ENCODE measurements around the gene MARF1. TPM values are rescaled to one million over a fixed set of nuclear protein-coding genes. Genes with fewer than 3 reads are reported as not detected.
"Not testable (repeated sequence)": the region's sequence is repeated elsewhere in the genome, so short reads cannot be mapped to it uniquely, and the experiment has no call there.

MARF1 gene
- total RNA-seq, 2 donors from 2014 or later = 53.0 to 71.6 TPM

- H3K36me3 ChIP-seq = peaks cover 30% of the 10 kb centered on the region
- no peak overlapping the region for H3K27ac ChIP-seq
- TF ChIP-seq, protein P1, sequence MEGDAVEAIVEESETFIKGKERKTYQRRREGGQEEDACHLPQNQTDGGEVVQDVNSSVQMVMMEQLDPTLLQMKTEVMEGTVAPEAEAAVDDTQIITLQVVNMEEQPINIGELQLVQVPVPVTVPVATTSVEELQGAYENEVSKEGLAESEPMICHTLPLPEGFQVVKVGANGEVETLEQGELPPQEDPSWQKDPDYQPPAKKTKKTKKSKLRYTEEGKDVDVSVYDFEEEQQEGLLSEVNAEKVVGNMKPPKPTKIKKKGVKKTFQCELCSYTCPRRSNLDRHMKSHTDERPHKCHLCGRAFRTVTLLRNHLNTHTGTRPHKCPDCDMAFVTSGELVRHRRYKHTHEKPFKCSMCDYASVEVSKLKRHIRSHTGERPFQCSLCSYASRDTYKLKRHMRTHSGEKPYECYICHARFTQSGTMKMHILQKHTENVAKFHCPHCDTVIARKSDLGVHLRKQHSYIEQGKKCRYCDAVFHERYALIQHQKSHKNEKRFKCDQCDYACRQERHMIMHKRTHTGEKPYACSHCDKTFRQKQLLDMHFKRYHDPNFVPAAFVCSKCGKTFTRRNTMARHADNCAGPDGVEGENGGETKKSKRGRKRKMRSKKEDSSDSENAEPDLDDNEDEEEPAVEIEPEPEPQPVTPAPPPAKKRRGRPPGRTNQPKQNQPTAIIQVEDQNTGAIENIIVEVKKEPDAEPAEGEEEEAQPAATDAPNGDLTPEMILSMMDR (IDR thresholded peaks at IDR 0.05) = no peak
Observed at GRCh38 chr16:15610369-15610871, 32.5 kb downstream of the MARF1 start.

DNA sequence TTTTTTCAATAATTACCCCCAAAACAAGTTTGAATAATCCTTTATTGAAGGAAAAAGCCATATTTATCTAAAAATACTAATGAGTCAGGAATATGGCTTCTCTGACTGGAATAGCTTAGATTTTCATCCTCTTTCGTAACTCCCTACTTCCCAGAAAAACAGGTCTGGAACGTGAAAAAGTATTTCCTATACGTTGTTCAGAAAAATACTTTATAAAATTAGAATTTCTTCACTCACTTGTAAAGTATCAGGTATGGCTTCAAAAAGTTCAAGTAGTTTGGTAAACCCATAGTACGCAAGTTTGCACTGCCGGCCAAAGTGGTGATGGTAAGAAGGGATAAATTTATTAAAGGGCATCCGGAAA is 33.7 kb downstream of the MARF1 start:
- Histone ChIP-seq H3K27ac (no peak overlapping the region), H3K36me3 (peaks cover 30% of the 10 kb centered on the region), H3K9me3 (no peaks in the 10 kb centered on the region), H3K9ac (ENCODE audit: low read depth in 2 of 2, low read length in 2 of 2) (no peak overlapping the region), H3K27me3 (no peaks in the 10 kb centered on the region), H3K4me3 (no peak overlapping the region), H3K4me1 (no peaks in the 10 kb centered on the region)
- TF ChIP-seq, protein P1 (IDR thresholded peaks at IDR 0.05) = no peak
- DNase-seq = no peak
- intact Hi-C loops (cut with DNase I) = no loop called here

More at GRCh38 chr16:15610369-15610871, 32.5 kb downstream of the MARF1 start:
- Histone ChIP-seq H3K9me3 (no peaks in the 10 kb centered on the region), H3K4me1 (no peaks in the 10 kb centered on the region), H3K27me3 (no peaks in the 10 kb centered on the region), H3K9ac (ENCODE audit: low read depth in 2 of 2, low read length in 2 of 2) (no peak overlapping the region), H3K4me3 (no peak overlapping the region)
- intact Hi-C loops (cut with DNase I) = no loop called here
- DNase-seq = no peak

- TF ChIP-seq, protein P1 (IDR thresholded peaks at IDR 0.05) = no peak
- Histone ChIP-seq H3K9ac (ENCODE audit: low read depth in 2 of 2, low read length in 2 of 2) (no peak overlapping the region), H3K27ac (no peak overlapping the region), H3K9me3 (no peaks in the 10 kb centered on the region), H3K27me3 (no peaks in the 10 kb centered on the region), H3K4me3 (no peak overlapping the region), H3K36me3 (peaks cover 32% of the 10 kb centered on the region), H3K4me1 (no peaks in the 10 kb centered on the region)
- intact Hi-C loops (cut with DNase I) = no loop called here
- no peak for DNase-seq
Observed at GRCh38 chr16:15608398-15609285, 34.3 kb downstream of the MARF1 start.

DNA sequence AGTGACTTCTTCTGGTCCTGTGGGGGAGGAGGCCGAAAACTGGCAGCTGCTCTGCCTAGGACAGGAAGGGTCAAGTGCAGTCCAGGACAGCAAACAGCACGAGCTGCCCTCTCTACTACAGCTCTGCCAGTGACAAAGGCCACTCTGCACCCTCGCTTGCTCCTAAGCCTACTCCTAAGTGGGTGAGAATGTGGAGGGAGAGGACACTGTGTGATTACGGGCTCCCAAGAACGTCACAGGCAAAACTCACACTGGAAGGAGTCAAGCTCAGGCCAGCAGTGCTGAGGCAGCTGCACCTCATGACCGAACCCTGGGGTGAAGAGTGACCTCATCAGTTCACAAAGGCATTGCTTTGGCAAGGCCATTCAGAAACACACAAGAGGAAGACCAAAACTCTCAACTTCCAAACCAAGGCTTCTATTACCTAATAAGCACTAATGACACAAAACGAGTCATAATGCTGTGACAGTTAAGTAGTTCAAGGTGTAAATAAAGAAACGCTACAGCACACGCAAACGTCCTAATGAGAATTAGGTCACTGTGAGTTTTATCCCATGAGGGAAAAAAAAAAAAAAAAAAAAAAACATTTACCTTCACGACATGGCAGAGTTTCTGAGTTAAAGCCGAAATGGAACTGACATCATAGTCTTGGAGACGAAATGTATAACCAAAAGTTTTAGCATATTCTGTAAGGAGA is 35.1 kb downstream of the MARF1 start:
- Histone ChIP-seq H3K9ac (ENCODE audit: low read depth in 2 of 2, low read length in 2 of 2) (no peak overlapping the region), H3K9me3 (no peaks in the 10 kb centered on the region), H3K36me3 (peaks cover 37% of the 10 kb centered on the region), H3K27ac (no peak overlapping the region), H3K4me1 (no peaks in the 10 kb centered on the region), H3K27me3 (no peaks in the 10 kb centered on the region), H3K4me3 (no peak overlapping the region)
- intact Hi-C loops (cut with DNase I) = no loop called here
- DNase-seq = no peak
- TF ChIP-seq, protein P1 (IDR thresholded peaks at IDR 0.05) = no peak

DNA sequence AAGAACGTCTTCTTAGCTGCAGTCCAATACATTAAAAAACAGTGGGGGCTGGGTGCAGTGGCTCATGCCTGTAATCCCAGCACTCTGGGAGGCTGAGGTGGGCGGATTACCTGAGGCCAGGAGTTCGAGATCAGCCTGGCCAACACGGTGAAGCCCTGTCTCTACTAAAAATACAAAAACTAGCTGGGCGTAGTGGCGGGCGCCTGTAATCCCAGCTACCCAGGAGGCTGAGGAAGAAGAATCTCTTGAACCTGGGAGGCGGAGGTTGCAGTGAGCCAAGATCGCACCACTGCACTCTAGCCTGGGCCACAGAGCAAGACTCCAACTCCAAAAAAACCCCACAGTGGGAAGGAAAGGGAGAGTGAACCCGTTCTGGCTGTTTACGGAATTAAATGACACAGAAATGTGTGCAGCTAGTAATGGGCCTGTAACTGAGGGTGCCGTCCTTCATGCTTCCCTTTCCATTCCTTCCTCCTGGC is 35.7 kb downstream of the MARF1 start:
- H3K9ac ChIP-seq (ENCODE audit: low read depth in 2 of 2, low read length in 2 of 2); H3K9me3 ChIP-seq; DNase-seq; H3K4me1 ChIP-seq; H3K27ac ChIP-seq; intact Hi-C loops (cut with DNase I); H3K27me3 ChIP-seq; H3K4me3 ChIP-seq: not testable (repeated sequence)
- H3K36me3 ChIP-seq = peaks cover 32% of the 10 kb centered on the region
